ENCODE data around the gene SHC4. TPM values are rescaled to one million over a fixed set of nuclear protein-coding genes. Genes with fewer than 3 reads are reported as not detected.

Gene SHC4
- polyA plus RNA-seq, 1 of the 3 experiments (the other 2 are of a cell fraction): 1.6 TPM

GRCh38 chr15:48898032-48898431 is 65.7 kb downstream of the SHC4 start:
- POLR2A ChIA-PET: no interaction called here

More at GRCh38 chr15:48898032-48898431, 65.7 kb downstream of the SHC4 start:
- TF ChIP-seq MAX (IDR thresholded peaks at IDR 0.05; ENCODE audit: low read depth) (no peak), SMC3 (IDR thresholded peaks at IDR 0.05; ENCODE audit: low read depth, low read length) (no peak), FOSL2 (IDR thresholded peaks at IDR 0.05; ENCODE audit: borderline replicate concordance, low read depth) (no peak), USF2 (IDR thresholded peaks at IDR 0.05; ENCODE audit: borderline replicate concordance, low read depth, low read length) (no peak), JUND (IDR thresholded peaks at IDR 0.05) (no peak), TAF1 (IDR thresholded peaks at IDR 0.05; ENCODE audit: borderline replicate concordance, low read depth, low read length) (no peak), NRF1 (IDR thresholded peaks at IDR 0.05; ENCODE audit: low read depth, low read length) (no peak), YY1 (IDR thresholded peaks at IDR 0.05; ENCODE audit: low read depth) (no peak), POLR2AphosphoS5 (IDR thresholded peaks at IDR 0.05; ENCODE audit: low read depth, low read length) (no peak), RXRA (IDR thresholded peaks at IDR 0.05; ENCODE audit: borderline replicate concordance, low read depth) (no peak), ZBTB33 (IDR thresholded peaks at IDR 0.05; ENCODE audit: borderline replicate concordance, low read depth) (no peak), FOXJ3 (CRISPR knock-in tag; IDR thresholded peaks at IDR 0.05) (no peak), RFX5 (IDR thresholded peaks at IDR 0.05; ENCODE audit: low read length) (no peak), NFIC (IDR thresholded peaks at IDR 0.05; ENCODE audit: borderline replicate concordance) (no peak), REST (IDR thresholded peaks at IDR 0.05; ENCODE audit: low read depth, low read length) (no peak)
- H3K9me3 ChIP-seq: no peaks in the 10 kb centered on the region
- no peaks in the 10 kb centered on the region for H3K36me3 ChIP-seq (replicated peaks in 1 of 2; ENCODE audit: control insufficient read depth in 1 of 2, insufficient read depth in 2 of 2, low read length in 1 of 2)
- no peak overlapping the region for H3K27ac ChIP-seq (ENCODE audit: low read depth in 2 of 2, low read length in 1 of 2)
- no peaks in the 10 kb centered on the region for H3K9me2 ChIP-seq
- no peak overlapping the region for H2AFZ ChIP-seq (ENCODE audit: low read depth)
- no peaks in the 10 kb centered on the region for H3F3A ChIP-seq (replicated peaks; ENCODE audit: insufficient read depth)
- H3K4me1 ChIP-seq (ENCODE audit: control insufficient read depth in 1 of 2, insufficient read depth in 2 of 2, low read depth in 1 of 2, low read length in 1 of 2): no peaks in the 10 kb centered on the region
- no peaks in the 10 kb centered on the region for H4K20me1 ChIP-seq (ENCODE audit: insufficient read depth)
- no peaks in the 10 kb centered on the region for H3K27me3 ChIP-seq (ENCODE audit: insufficient read depth)
- no peak overlapping the region for H3K9ac ChIP-seq
- CTCF ChIA-PET: no interaction called here
- no peak for DNase-seq
- no peak overlapping the region for H3K4me3 ChIP-seq (ENCODE audit: low read depth in 2 of 2, low read length in 1 of 2)
- H3K79me2 ChIP-seq (ENCODE audit: insufficient read depth): no peaks in the 10 kb centered on the region
- H3K4me2 ChIP-seq: no peak overlapping the region
- 85% methylated on average over 4 of the region's 4 CpGs for WGBS (ENCODE audit: low lambda C conversion rate)
